DOHH2 (cell line): ENCODE measurements around the gene TTC7B.

Source experiments
- CTCF ChIP-seq: fragments of 200-600 bp; sonication (generic); IDR thresholded peaks from one replicate; pipeline ENCODE4 v1.5.1; 2014; ENCODE audit warnings: antibody characterized with exemption, mild to moderate bottlenecking, low read depth, low read length; ENCODE audit not compliant: poor library complexity, severe bottlenecking
- EZH2phosphoT487 ChIP-seq: fragments of 200-600 bp; sonication (generic); IDR thresholded peaks from 2 replicates; pipeline ENCODE4 v1.6.1; 2017; ENCODE audit warnings: borderline replicate concordance, mild to moderate bottlenecking, antibody characterized with exemption, low read length, moderate library complexity, mixed read lengths

GRCh38 chr14:90520326-90520725 is 295.9 kb downstream of the TTC7B start:
- TF ChIP-seq CTCF (no peak), EZH2phosphoT487 (no peak)
